BJ (cell line): ENCODE measurements around the gene SPEM2. TPM values are rescaled to one million over a fixed set of nuclear protein-coding genes. Genes with fewer than 3 reads are reported as not detected.

Source experiments
- CTCF ChIA-PET: fragments of 350-600 bp; formaldehyde crosslinking; extraction: SDS; loops from one replicate; lab custom pipeline; 2021; ENCODE audit warnings: antibody characterized with exemption, inconsistent platforms; lab: Yijun Ruan, JAX
- POLR2A ChIA-PET: fragments of 300-600 bp; sonication (Branson Sonifier 250); formaldehyde crosslinking; extraction: SDS; loops from one replicate; lab custom pipeline; 2021; ENCODE audit warnings: antibody characterized with exemption; lab: Charles Lee
- DNase-seq: peaks from one replicate; pipeline ENCODE4 v3.0.0-alpha.2; 2011; ENCODE audit warnings: low read depth
- H3K27me3 ChIP-seq: 2 replicates; pipeline ENCODE4 v1.6.0; 2011; ENCODE audit warnings: low read length; ENCODE audit not compliant: control insufficient read depth, insufficient read depth
- H3K36me3 ChIP-seq: 2 replicates; pipeline ENCODE4 v1.5.1; 2011; ENCODE audit warnings: low read length; ENCODE audit not compliant: control insufficient read depth, insufficient read depth
- H3K4me3 ChIP-seq: 2 replicates; pipeline ENCODE4 v1.5.1; 2011; ENCODE audit warnings: low read depth, mild to moderate bottlenecking, control low read depth, low read length
- polyA plus RNA-seq: library from polyadenylated mRNA; depleted of rRNA; stranded (reverse); fragments of >200 nt; gene quantifications from 2 replicates; pipeline ENCODE4 v1.2.3, GENCODE V29; 2011
- TF ChIP-seq, protein P1 (sequence below): IDR thresholded peaks from 2 replicates; pipeline ENCODE4 v1.5.1; 2011; ENCODE audit warnings: low read depth, mild to moderate bottlenecking, control low read depth, inconsistent platforms, low read length, moderate library complexity; ENCODE audit not compliant: insufficient read depth

Gene SPEM2
- polyA plus RNA-seq, 1 experiment = not detected

GRCh38 chr17:7383371-7383741, 42.1 kb upstream of the SPEM2 start:
- POLR2A ChIA-PET = no interaction called here
- TF ChIP-seq, protein P1, sequence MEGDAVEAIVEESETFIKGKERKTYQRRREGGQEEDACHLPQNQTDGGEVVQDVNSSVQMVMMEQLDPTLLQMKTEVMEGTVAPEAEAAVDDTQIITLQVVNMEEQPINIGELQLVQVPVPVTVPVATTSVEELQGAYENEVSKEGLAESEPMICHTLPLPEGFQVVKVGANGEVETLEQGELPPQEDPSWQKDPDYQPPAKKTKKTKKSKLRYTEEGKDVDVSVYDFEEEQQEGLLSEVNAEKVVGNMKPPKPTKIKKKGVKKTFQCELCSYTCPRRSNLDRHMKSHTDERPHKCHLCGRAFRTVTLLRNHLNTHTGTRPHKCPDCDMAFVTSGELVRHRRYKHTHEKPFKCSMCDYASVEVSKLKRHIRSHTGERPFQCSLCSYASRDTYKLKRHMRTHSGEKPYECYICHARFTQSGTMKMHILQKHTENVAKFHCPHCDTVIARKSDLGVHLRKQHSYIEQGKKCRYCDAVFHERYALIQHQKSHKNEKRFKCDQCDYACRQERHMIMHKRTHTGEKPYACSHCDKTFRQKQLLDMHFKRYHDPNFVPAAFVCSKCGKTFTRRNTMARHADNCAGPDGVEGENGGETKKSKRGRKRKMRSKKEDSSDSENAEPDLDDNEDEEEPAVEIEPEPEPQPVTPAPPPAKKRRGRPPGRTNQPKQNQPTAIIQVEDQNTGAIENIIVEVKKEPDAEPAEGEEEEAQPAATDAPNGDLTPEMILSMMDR = no peak
- Histone ChIP-seq H3K27me3 (peaks cover 8% of the 10 kb centered on the region), H3K36me3 (peaks cover 4% of the 10 kb centered on the region), H3K4me3 (no peak overlapping the region)
- CTCF ChIA-PET = interaction anchor here (5.7 kb wide), 1 partner anchor 28 kb away, joined by 26 read pairs; the partner anchor contains the start of gene TMEM95
- no peak for DNase-seq

- ChIA-PET CTCF (interaction anchor here (1.1 to 5.7 kb wide), 2 partner anchors 28 to 46 kb away, joined by 3 to 26 read pairs; partner anchors contain the start of gene TMEM95), POLR2A (no interaction called here)
- TF ChIP-seq, protein P1 = no peak
- H3K36me3 ChIP-seq = peaks cover 8% of the 10 kb centered on the region
- peaks cover 8% of the 10 kb centered on the region for H3K27me3 ChIP-seq
- no peak for DNase-seq
- peak overlapping the region; percentile 34 for H3K4me3 ChIP-seq
Observed at GRCh38 chr17:7383742-7384488, 41.5 kb upstream of the SPEM2 start.

DNA sequence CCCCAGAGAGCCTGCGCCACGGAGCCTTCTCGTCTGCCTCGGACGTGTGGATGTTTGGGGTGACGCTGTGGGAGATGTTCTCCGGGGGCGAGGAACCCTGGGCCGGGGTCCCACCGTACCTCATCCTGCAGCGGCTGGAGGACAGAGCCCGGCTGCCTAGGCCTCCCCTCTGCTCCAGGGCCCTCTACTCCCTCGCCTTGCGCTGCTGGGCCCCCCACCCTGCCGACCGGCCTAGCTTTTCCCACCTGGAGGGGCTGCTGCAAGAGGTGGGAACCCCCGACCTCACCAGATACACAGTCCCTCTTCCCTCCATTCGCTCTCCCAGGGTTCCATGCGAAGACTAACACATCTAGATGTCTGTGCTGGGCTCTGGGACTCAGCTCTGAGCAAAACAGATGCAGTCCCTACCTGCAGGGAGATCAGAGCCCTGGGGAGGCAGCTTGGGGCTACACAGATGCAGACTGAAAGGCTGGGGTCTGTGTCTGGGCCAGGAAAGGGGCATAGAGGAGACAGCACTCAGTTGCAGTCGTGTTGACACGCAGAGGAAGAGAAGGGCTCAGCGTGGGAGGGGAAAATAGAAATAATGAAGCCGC, 40.8 kb upstream of the SPEM2 start:
- CTCF ChIA-PET = interaction anchor here (1.1 to 5.7 kb wide), 4 partner anchors 8 to 52 kb away, joined by 3 to 26 read pairs (median 4); partner anchors contain the start of gene TMEM95
- H3K36me3 ChIP-seq = peaks cover 12% of the 10 kb centered on the region
- peak overlapping the region; percentile 34 for H3K4me3 ChIP-seq

GRCh38 chr17:7388856-7389255, 36.6 kb upstream of the SPEM2 start:
- POLR2A ChIA-PET = no interaction called here
- DNase-seq = no peak

More for the DNA sequence above, 40.8 kb upstream of the SPEM2 start:
- H3K27me3 ChIP-seq = peaks cover 8% of the 10 kb centered on the region
- POLR2A ChIA-PET = interaction anchor here (0.6 kb wide), 1 partner anchor 51 kb away, joined by 3 read pairs; the partner anchor contains the start of gene TMEM102
- TF ChIP-seq, protein P1 = no peak
- DNase-seq = no peak

More at GRCh38 chr17:7388856-7389255, 36.6 kb upstream of the SPEM2 start:
- CTCF ChIA-PET = interaction anchor here (0.8 to 1.2 kb wide), 3 partner anchors 15 to 172 kb away, joined by 3 to 4 read pairs (median 3); partner anchors contain the start of genes SENP3 and TMEM256
- Histone ChIP-seq H3K4me3 (no peak overlapping the region), H3K36me3 (peaks cover 21% of the 10 kb centered on the region), H3K27me3 (no peaks in the 10 kb centered on the region)
- TF ChIP-seq, protein P1 = no peak
